ENCODE results near the gene CCDC184.

- no peak for TF ChIP-seq RAD21 (IDR thresholded peaks at IDR 0.05; ENCODE audit: low read length)
- no peak for TF ChIP-seq JUND (IDR thresholded peaks at IDR 0.05)
- no peak for TF ChIP-seq CTCF (IDR thresholded peaks at IDR 0.05)
- TF ChIP-seq NFIC (IDR thresholded peaks at IDR 0.05; ENCODE audit: borderline replicate concordance): no peak
- TF ChIP-seq GABPA (IDR thresholded peaks at IDR 0.05; ENCODE audit: low read depth): no peak
Observed at GRCh38 chr12:48157889-48158370, 25.5 kb upstream of the CCDC184 start.

Measured in SK-N-SH (cell line).